ENCODE data around the gene IPO4. TPM values are rescaled to one million over a fixed set of nuclear protein-coding genes. Genes with fewer than 3 reads are reported as not detected.

Gene IPO4
- total and polyA plus RNA-seq, 3 experiments from 2014 or later: 20.9 to 172 (median 164) TPM

DNA sequence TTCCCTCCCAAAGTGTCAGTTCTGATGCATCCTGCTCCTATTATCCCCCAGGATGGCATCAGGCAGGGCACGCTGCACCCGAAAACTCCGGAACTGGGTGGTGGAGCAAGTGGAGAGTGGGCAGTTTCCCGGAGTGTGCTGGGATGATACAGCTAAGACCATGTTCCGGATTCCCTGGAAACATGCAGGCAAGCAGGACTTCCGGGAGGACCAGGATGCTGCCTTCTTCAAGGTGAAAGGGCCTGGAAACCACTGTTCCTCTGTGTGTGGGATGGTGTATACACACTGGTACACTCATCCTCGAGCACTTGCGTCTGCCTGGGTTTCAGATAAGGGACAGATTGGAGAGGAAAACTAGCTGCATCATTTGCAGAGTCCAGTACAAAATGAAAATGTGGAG, 26.5 kb downstream of the IPO4 start:
- peak overlapping the region; percentile 96 for H3K27ac ChIP-seq (ENCODE audit: low read depth, low read length)
- no peaks in the 10 kb centered on the region for H3K9me3 ChIP-seq (ENCODE audit: low read length)
- H3K9me3 Mint-ChIP-seq: no peaks in the 10 kb centered on the region
- DNase-seq: no peak
- H3K27me3 ChIP-seq (ENCODE audit: insufficient read depth, low read length, poor library complexity, severe bottlenecking): no peaks in the 10 kb centered on the region
- peak overlapping the region; percentile 84 to 100 (median 99) for H3K27ac Mint-ChIP-seq
- peaks cover 41% of the 10 kb centered on the region for H3K4me1 ChIP-seq (ENCODE audit: insufficient read depth, low read length)
- H3K27me3 Mint-ChIP-seq: peaks cover 0 to 3% of the 10 kb centered on the region in 2 donors
- H3K4me3 ChIP-seq (ENCODE audit: low read length): peak overlapping the region; percentile 99
- ChIA-PET POLR2A (interaction anchor here (0.8 to 2.4 kb wide), 6 partner anchors 9 to 53 kb away, joined by 3 to 23 read pairs (median 6); partner anchors contain the start of genes DCAF11, IPO4, MDP1 and NRL), CTCF (interaction anchor here (0.9 to 5.2 kb wide), 18 partner anchors 9 to 108 kb away, joined by 3 to 50 read pairs (median 22); partner anchors contain the start of genes CHMP4A, DCAF11, EMC9 and IPO4)
- peaks cover 54% of the 10 kb centered on the region for H3K36me3 ChIP-seq (ENCODE audit: insufficient read depth, low read length)
- peaks cover 19 to 86% (median 26%) of the 10 kb centered on the region in 3 donors for H3K36me3 Mint-ChIP-seq
- peaks cover 42 to 56% (median 54%) of the 10 kb centered on the region in 3 donors for H3K4me1 Mint-ChIP-seq
- H3K4me3 Mint-ChIP-seq: peak overlapping the region; percentile 89 to 100 (median 98)

DNA sequence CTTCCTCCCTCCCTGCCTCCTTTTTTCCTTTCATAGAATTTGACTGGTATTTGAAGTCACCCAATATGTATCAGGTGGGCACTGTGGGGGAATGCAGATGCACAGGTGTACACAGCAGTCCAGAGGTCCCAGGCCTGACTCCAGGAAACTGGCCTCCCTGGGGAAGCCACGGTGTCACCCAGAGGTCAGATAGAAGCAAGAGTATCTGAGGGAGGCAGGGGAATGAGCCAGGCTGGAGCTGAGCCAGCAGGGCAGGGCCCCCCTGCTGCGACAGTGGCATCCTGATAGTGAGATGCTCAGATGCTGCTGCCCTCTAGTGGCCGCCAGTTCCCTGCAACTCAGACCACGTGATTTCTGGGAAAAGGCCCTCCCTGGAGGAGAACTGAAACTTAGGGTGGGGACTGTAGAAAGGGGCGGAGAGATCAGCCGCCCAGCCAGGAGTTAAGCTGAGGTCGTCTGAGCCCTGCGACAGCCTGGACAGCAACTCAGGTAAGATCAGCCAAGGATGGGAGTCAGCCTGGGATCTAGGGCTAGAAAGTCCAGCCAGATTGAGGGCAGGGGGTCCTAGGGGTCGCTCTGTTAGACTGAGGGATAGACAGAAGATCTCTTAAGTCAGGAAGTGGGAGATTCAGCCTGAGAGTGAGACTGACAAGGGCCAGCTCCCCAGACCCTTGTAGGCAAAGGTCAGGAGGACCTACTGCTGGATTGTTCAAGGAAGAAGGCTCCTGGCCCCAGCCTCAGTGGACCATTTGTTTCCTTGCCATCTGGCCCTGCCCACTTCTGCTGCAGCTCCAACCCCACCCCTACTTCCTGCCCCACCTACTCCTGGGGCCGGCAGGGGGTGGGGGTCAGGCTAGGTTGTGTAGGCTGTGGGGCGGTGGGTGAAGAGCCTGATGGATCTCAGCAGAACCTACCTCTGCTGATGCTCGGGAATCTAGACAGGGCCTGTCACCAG, 27.5 kb downstream of the IPO4 start, which contains the start of gene IRF9:
TSS of gene IRF9 (plus strand) at position 416 of the 955 bp plus-strand sequence. CDS start 880 bp downstream, outside the sequence.
- peak; percentile 93 to 97 (median 96) for DNase-seq
- peaks cover 23 to 83% (median 28%) of the 10 kb centered on the region in 3 donors for H3K36me3 Mint-ChIP-seq
- no peaks in the 10 kb centered on the region for H3K9me3 Mint-ChIP-seq

DNA sequence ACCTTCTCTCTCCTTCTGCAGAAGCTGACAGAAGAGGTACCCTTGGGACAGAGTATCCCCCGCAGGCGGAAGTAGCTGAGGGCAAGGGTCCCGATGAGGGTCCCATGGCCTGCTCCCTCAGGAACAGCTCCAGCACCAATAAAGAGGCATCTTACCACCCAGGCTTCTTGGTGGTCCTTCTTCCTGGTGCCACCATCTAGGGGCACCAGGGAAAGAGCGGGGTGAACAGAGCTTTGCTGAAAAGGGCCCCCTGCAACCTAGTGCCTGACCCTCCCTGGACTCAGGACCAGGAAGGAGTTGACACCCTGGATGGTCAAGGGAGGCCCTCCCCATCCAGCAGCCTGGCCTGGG, 28.1 kb downstream of the IPO4 start:
- Histone ChIP-seq H3K27me3 (ENCODE audit: insufficient read depth, low read length, poor library complexity, severe bottlenecking) (no peaks in the 10 kb centered on the region), H3K36me3 (ENCODE audit: insufficient read depth, low read length) (peaks cover 46% of the 10 kb centered on the region), H3K4me1 (ENCODE audit: insufficient read depth, low read length) (peaks cover 41% of the 10 kb centered on the region), H3K4me3 (ENCODE audit: low read length) (no peak overlapping the region), H3K9me3 (ENCODE audit: low read length) (no peaks in the 10 kb centered on the region), H3K27ac (ENCODE audit: low read depth, low read length) (peak overlapping the region; percentile 96)
- Mint-ChIP-seq H3K36me3 (peaks cover 28 to 82% (median 29%) of the 10 kb centered on the region in 3 donors), H3K27me3 (peaks cover 0 to 3% of the 10 kb centered on the region in 2 donors), H3K27ac (peak overlapping the region; percentile 54 to 100 (median 99)), H3K4me3 (peak overlapping the region in 3 of 7 donors; percentile 15 to 98 (median 31)), H3K4me1 (peaks cover 39 to 53% (median 46%) of the 10 kb centered on the region in 3 donors), H3K9me3 (no peaks in the 10 kb centered on the region)
- POLR2A ChIA-PET: interaction anchor here (0.9 to 2.5 kb wide), 9 partner anchors 12 to 82 kb away, joined by 3 to 23 read pairs (median 11); partner anchors contain the start of genes CHMP4A, DCAF11, EMC9 and NRL
- no peak for DNase-seq
- CTCF ChIA-PET: interaction anchor here (1.0 to 5.2 kb wide), 33 partner anchors 9 to 280 kb away, joined by 3 to 50 read pairs (median 5); partner anchors contain the start of genes CHMP4A, DCAF11, DHRS1 and EMC9

More for the DNA sequence above, 27.5 kb downstream of the IPO4 start, which contains the start of gene IRF9:
- Histone ChIP-seq H3K9me3 (ENCODE audit: low read length) (no peaks in the 10 kb centered on the region), H3K4me1 (ENCODE audit: insufficient read depth, low read length) (peaks cover 41% of the 10 kb centered on the region), H3K27me3 (ENCODE audit: insufficient read depth, low read length, poor library complexity, severe bottlenecking) (no peaks in the 10 kb centered on the region), H3K36me3 (ENCODE audit: insufficient read depth, low read length) (peaks cover 47% of the 10 kb centered on the region), H3K4me3 (ENCODE audit: low read length) (peak within 1 kb of the TSS; percentile 99), H3K27ac (ENCODE audit: low read depth, low read length) (peak within 1 kb of the TSS; percentile 96)
- Mint-ChIP-seq H3K4me3 (peak within 1 kb of the TSS; percentile 89 to 100 (median 98)), H3K4me1 (peaks cover 40 to 56% (median 49%) of the 10 kb centered on the region in 3 donors), H3K27me3 (peaks cover 0 to 3% of the 10 kb centered on the region in 2 donors), H3K27ac (peak within 1 kb of the TSS; percentile 84 to 100 (median 99))
- CTCF ChIA-PET: interaction anchor here (0.7 to 5.2 kb wide), 40 partner anchors 10 to 280 kb away, joined by 3 to 50 read pairs (median 4); partner anchors contain the start of genes CHMP4A, DCAF11, DHRS1 and EMC9
- POLR2A ChIA-PET: interaction anchor here (0.5 to 2.5 kb wide), 15 partner anchors 10 to 289 kb away, joined by 3 to 23 read pairs (median 5); partner anchors contain the start of genes CHMP4A, DCAF11, EMC9 and IPO4

DNA sequence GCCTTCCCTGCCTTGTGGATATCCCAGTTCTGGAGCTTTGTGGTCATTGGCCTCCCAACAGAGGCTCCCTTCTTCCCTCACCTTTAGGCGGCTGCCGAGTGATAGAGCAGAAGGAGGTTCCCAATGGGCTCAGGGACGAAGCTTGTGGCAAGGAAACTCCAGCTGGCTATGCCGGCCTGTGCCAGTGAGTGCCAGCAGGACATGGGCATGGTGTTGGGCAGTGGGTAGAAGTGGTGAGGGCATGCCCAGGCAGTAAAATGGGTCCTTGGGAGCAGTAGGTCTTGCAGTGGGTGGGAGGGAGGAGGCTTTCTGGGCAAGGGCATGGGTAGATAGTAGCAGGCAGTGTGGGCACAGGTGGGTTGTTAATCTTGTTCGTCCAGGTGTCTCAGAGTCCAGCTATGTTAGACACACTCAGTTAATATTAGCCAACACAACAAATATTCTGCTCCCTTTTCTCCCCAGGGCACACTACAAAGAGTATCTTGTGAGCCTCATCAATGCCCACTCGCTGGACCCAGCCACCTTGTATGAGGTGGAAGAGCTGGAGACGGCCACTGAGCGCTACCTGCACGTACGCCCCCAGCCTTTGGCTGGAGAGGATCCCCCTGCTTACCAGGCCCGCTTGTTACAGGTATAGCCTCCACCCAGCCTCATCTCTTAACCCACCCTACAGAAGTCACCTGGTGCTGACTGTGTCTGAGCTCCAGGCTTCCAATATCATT, 28.7 kb downstream of the IPO4 start:
- Mint-ChIP-seq H3K4me1 (peaks cover 34 to 47% (median 42%) of the 10 kb centered on the region in 3 donors), H3K27ac (peak overlapping the region; percentile 54 to 100 (median 88)), H3K9me3 (no peaks in the 10 kb centered on the region), H3K4me3 (peak overlapping the region in 4 of 7 donors; percentile 15 to 79 (median 46)), H3K36me3 (peaks cover 26 to 82% (median 28%) of the 10 kb centered on the region in 3 donors), H3K27me3 (peaks cover 0 to 3% of the 10 kb centered on the region in 2 donors)
- Histone ChIP-seq H3K27ac (ENCODE audit: low read depth, low read length) (peak overlapping the region; percentile 96), H3K27me3 (ENCODE audit: insufficient read depth, low read length, poor library complexity, severe bottlenecking) (no peaks in the 10 kb centered on the region), H3K4me1 (ENCODE audit: insufficient read depth, low read length) (peaks cover 39% of the 10 kb centered on the region), H3K4me3 (ENCODE audit: low read length) (no peak overlapping the region), H3K36me3 (ENCODE audit: insufficient read depth, low read length) (peaks cover 46% of the 10 kb centered on the region), H3K9me3 (ENCODE audit: low read length) (no peaks in the 10 kb centered on the region)
- no peak for DNase-seq
- ChIA-PET POLR2A (interaction anchor here (0.9 to 2.5 kb wide), 7 partner anchors 12 to 54 kb away, joined by 3 to 23 read pairs (median 12); partner anchors contain the start of genes CHMP4A, DCAF11, EMC9 and NRL), CTCF (interaction anchor here (0.8 to 5.2 kb wide), 25 partner anchors 9 to 281 kb away, joined by 3 to 50 read pairs (median 13); partner anchors contain the start of genes CHMP4A, DCAF11, DHRS1 and EMC9)

DNA sequence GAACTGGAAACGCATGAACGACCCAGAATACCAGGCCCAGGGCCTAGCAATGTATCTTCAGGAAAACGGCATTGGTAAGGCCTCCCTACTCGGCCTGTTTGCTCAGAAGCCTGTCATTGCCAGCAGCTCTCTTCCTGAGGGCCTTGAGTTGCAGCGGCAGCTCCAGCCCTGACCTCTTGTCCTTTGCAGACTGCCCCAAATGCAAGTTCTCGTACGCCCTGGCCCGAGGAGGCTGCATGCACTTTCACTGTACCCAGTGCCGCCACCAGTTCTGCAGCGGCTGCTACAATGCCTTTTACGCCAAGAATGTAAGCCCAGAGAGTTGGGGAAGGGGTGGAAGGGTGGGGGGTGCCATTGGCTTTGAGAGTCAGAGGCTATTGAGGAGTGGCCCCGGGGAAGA, 31.3 kb downstream of the IPO4 start:
- Mint-ChIP-seq H3K4me3 (no peak overlapping the region), H3K9me3 (no peaks in the 10 kb centered on the region), H3K27me3 (peaks cover 0 to 3% of the 10 kb centered on the region in 2 donors), H3K27ac (peak overlapping the region in 4 of 8 donors; percentile 2 to 73 (median 49)), H3K4me1 (peaks cover 21 to 29% (median 24%) of the 10 kb centered on the region in 3 donors), H3K36me3 (peaks cover 15 to 70% (median 25%) of the 10 kb centered on the region in 3 donors)
- H3K9me3 ChIP-seq (ENCODE audit: low read length): no peaks in the 10 kb centered on the region
- H3K27ac ChIP-seq (ENCODE audit: low read depth, low read length): no peak overlapping the region
- DNase-seq: no peak
- peaks cover 13% of the 10 kb centered on the region for H3K4me1 ChIP-seq (ENCODE audit: insufficient read depth, low read length)
- no peak overlapping the region for H3K4me3 ChIP-seq (ENCODE audit: low read length)
- POLR2A ChIA-PET: interaction anchor here (1.4 kb wide), 1 partner anchor 43 kb away, joined by 6 read pairs; the partner anchor contains the start of genes DCAF11 and NRL
- H3K36me3 ChIP-seq (ENCODE audit: insufficient read depth, low read length): peaks cover 40% of the 10 kb centered on the region
- H3K27me3 ChIP-seq (ENCODE audit: insufficient read depth, low read length, poor library complexity, severe bottlenecking): no peaks in the 10 kb centered on the region
- CTCF ChIA-PET: interaction anchor here (0.9 to 1.0 kb wide), 3 partner anchors 9 to 21 kb away, joined by 3 read pairs; partner anchors contain the start of genes PSME1 and RNF31

DNA sequence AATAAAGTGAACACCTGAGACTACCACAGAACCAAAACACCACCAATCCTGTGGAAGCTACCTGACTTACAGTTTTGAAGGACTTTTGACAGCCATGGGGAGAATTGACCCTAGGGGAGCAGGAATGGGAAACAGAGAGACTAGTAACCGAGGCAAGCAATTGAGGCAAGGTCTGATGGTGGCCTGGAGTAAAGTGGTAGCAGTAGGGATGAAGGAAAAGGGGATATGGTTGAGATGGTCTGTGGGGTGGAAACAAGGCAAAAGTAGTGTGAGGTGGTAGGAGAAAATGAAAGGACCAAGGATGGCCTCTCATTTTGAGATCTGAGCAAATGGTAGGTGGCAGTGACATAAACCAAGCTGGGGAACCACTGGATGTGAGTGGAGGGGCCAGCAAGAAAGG, 31.8 kb downstream of the IPO4 start:
- Mint-ChIP-seq H3K4me3 (peak overlapping the region in 1 of 7 donors; percentile 8), H3K9me3 (no peaks in the 10 kb centered on the region), H3K27ac (peak overlapping the region in 4 of 8 donors; percentile 23 to 85 (median 72)), H3K27me3 (peaks cover 0 to under 1% of the 10 kb centered on the region in 2 donors), H3K4me1 (peaks cover 18 to 28% (median 19%) of the 10 kb centered on the region in 3 donors), H3K36me3 (peaks cover 15 to 69% (median 21%) of the 10 kb centered on the region in 3 donors)
- ChIA-PET CTCF (interaction anchor here (0.9 to 1.0 kb wide), 3 partner anchors 9 to 21 kb away, joined by 3 read pairs; partner anchors contain the start of genes PSME1 and RNF31), POLR2A (interaction anchor here (1.4 kb wide), 1 partner anchor 42 kb away, joined by 6 read pairs; the partner anchor contains the start of genes DCAF11 and NRL)
- Histone ChIP-seq H3K4me1 (ENCODE audit: insufficient read depth, low read length) (peaks cover 8% of the 10 kb centered on the region), H3K9me3 (ENCODE audit: low read length) (no peaks in the 10 kb centered on the region), H3K27ac (ENCODE audit: low read depth, low read length) (no peak overlapping the region), H3K4me3 (ENCODE audit: low read length) (no peak overlapping the region), H3K36me3 (ENCODE audit: insufficient read depth, low read length) (peaks cover 43% of the 10 kb centered on the region), H3K27me3 (ENCODE audit: insufficient read depth, low read length, poor library complexity, severe bottlenecking) (no peaks in the 10 kb centered on the region)
- no peak for DNase-seq
